ENCODE measurements around the gene APOOL.
"Not testable (repeated sequence)": the region's sequence is repeated elsewhere in the genome, so short reads cannot be mapped to it uniquely, and the experiment has no call there.

The APOOL gene

GRCh38 chrX:85003655-85004244, at the start of gene APOOL:
TSS of gene APOOL (plus strand) at chrX:85003877. CDS start at chrX:85003913, 36 bp downstream.
- peak; percentile 81 for DNase-seq (ENCODE audit: low spot score)

- no peak for DNase-seq (ENCODE audit: low spot score)
Measured at GRCh38 chrX:84956304-84956703, 47.4 kb upstream of the APOOL start.

GRCh38 chrX:84974803-84975202, 28.9 kb upstream of the APOOL start:
- no peak for DNase-seq (ENCODE audit: low spot score)

GRCh38 chrX:84991739-84992138, 11.9 kb upstream of the APOOL start:
- not testable (repeated sequence) for DNase-seq (ENCODE audit: low spot score)

GRCh38 chrX:84993150-84993549, 10.5 kb upstream of the APOOL start:
- no peak for DNase-seq (ENCODE audit: low spot score)

GRCh38 chrX:85001344-85001743, 2.3 kb upstream of the APOOL start:
- no peak for DNase-seq (ENCODE audit: low spot score)

- DNase-seq (ENCODE audit: low spot score) = no peak
Measured at GRCh38 chrX:85004255-85004654, 578 bp downstream of the APOOL start.

GRCh38 chrX:85012098-85012497, 8.4 kb downstream of the APOOL start:
- no peak for DNase-seq (ENCODE audit: low spot score)

GRCh38 chrX:85015351-85015750, 11.7 kb downstream of the APOOL start:
- not testable (repeated sequence) for DNase-seq (ENCODE audit: low spot score)

- no peak for DNase-seq (ENCODE audit: low spot score)
Measured at GRCh38 chrX:85017721-85018120, 14.0 kb downstream of the APOOL start.

GRCh38 chrX:85018471-85018870, 14.8 kb downstream of the APOOL start:
- no peak for DNase-seq (ENCODE audit: low spot score)

- DNase-seq (ENCODE audit: low spot score) = no peak
Measured at GRCh38 chrX:85020216-85020615, 16.5 kb downstream of the APOOL start.

- no peak for DNase-seq (ENCODE audit: low spot score)
Measured at GRCh38 chrX:85024044-85024443, 20.4 kb downstream of the APOOL start.

GRCh38 chrX:85024562-85024961, 20.9 kb downstream of the APOOL start:
- no peak for DNase-seq (ENCODE audit: low spot score)

GRCh38 chrX:85026170-85026569, 22.5 kb downstream of the APOOL start:
- no peak for DNase-seq (ENCODE audit: low spot score)

- DNase-seq (ENCODE audit: low spot score) = no peak
Measured at GRCh38 chrX:85029043-85029442, 25.4 kb downstream of the APOOL start.

- no peak for DNase-seq (ENCODE audit: low spot score)
Measured at GRCh38 chrX:85031505-85031904, 27.8 kb downstream of the APOOL start.

- DNase-seq (ENCODE audit: low spot score) = no peak
Measured at GRCh38 chrX:85037114-85037513, 33.4 kb downstream of the APOOL start.

- no peak for DNase-seq (ENCODE audit: low spot score)
Measured at GRCh38 chrX:85051627-85052026, 48.0 kb downstream of the APOOL start.

GRCh38 chrX:85052205-85052604, 48.5 kb downstream of the APOOL start:
- DNase-seq (ENCODE audit: low spot score) = no peak

GRCh38 chrX:85052636-85053343, 49.1 kb downstream of the APOOL start:
- DNase-seq (ENCODE audit: low spot score) = no peak

- no peak for DNase-seq (ENCODE audit: low spot score)
Measured at GRCh38 chrX:85065512-85066198, 62.0 kb downstream of the APOOL start.

GRCh38 chrX:85077247-85077646, 73.6 kb downstream of the APOOL start:
- not testable (repeated sequence) for DNase-seq (ENCODE audit: low spot score)
